Measurements from ENCODE around the gene ASZ1.
A peak's percentile ranks its signal among the peaks of the same experiment; 100 is the strongest.

ASZ1 gene

DNA sequence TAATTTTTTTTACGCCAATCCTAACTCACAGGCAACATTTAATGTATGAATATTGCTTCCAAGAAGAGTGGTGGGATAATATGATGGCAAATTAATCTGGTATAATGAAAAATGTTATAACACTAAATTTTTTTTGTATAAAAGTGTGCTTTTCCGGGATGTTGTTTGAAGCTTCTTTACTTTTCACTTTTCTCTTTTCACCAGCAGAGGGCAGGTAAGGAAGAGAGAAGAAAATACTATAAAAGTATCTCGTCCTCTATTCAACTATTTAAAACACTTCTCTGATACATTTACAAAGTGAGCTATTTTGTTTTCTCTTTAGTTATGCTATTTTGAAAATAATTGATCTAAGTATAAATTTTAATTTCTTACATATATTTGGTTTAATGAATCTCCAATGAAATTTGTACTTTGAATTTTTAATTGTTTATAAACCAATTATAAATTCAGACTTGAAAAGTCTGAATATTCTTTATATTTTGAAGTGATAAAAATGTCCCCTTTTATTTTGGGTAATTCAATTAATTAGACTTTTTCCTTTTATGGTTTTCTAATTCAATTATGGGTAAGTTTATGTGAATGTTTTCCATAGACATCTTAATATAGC lies 31.8 kb upstream of the ASZ1 start:
- TF ChIP-seq EZH2 (IDR thresholded peaks at IDR 0.05; ENCODE audit: borderline replicate concordance, low read depth, low read length, severe bottlenecking) = no peak
- peak; percentile 71 for TF ChIP-seq CTCF (IDR thresholded peaks at IDR 0.05; ENCODE audit: borderline replicate concordance, extremely low read depth, low read length, poor library complexity, severe bottlenecking)

GRCh38 chr7:117448655-117449054 lies 21.4 kb upstream of the ASZ1 start:
- Histone ChIP-seq H3K27ac (ENCODE audit: low read length) (no peak overlapping the region), H2AFZ (ENCODE audit: low read depth, low read length) (no peak overlapping the region), H4K20me1 (ENCODE audit: insufficient read depth, low read length) (no peaks in the 10 kb centered on the region), H3K9me3 (ENCODE audit: insufficient read depth, low read length, severe bottlenecking) (no peaks in the 10 kb centered on the region), H3K79me2 (ENCODE audit: insufficient read depth, low read length) (no peaks in the 10 kb centered on the region), H3K4me2 (ENCODE audit: insufficient read depth, low read length) (no peak overlapping the region), H3K36me3 (ENCODE audit: insufficient read depth, low read length) (no peaks in the 10 kb centered on the region), H3K27me3 (ENCODE audit: insufficient read depth, low read length, poor library complexity) (no peaks in the 10 kb centered on the region), H3K4me1 (ENCODE audit: insufficient read depth, low read length) (no peaks in the 10 kb centered on the region), H3K9ac (ENCODE audit: low read depth, low read length) (no peak overlapping the region), H3K4me3 (ENCODE audit: low read depth in 1 of 2, low read length in 2 of 2) (no peak overlapping the region)
- no peak for DNase-seq
- ATAC-seq (ENCODE audit: insufficient read depth, low read depth) = no peak
- no peak for TF ChIP-seq CTCF (IDR thresholded peaks at IDR 0.05; ENCODE audit: borderline replicate concordance, extremely low read depth, low read length, poor library complexity, severe bottlenecking)

More for the DNA sequence above, 31.8 kb upstream of the ASZ1 start:
- Histone ChIP-seq H3K4me3 (ENCODE audit: low read depth in 1 of 2, low read length in 2 of 2) (no peak overlapping the region), H2AFZ (ENCODE audit: low read depth, low read length) (no peak overlapping the region), H3K4me2 (ENCODE audit: insufficient read depth, low read length) (peak overlapping the region; percentile 2; the same call in 1 of the 2 replicates), H3K36me3 (ENCODE audit: insufficient read depth, low read length) (no peaks in the 10 kb centered on the region), H4K20me1 (ENCODE audit: insufficient read depth, low read length) (no peaks in the 10 kb centered on the region), H3K9me3 (ENCODE audit: insufficient read depth, low read length, severe bottlenecking) (no peaks in the 10 kb centered on the region), H3K27ac (ENCODE audit: low read length) (no peak overlapping the region), H3K27me3 (ENCODE audit: insufficient read depth, low read length, poor library complexity) (no peaks in the 10 kb centered on the region), H3K4me1 (ENCODE audit: insufficient read depth, low read length) (peaks cover 16% of the 10 kb centered on the region; the same call in 1 of the 2 replicates), H3K79me2 (ENCODE audit: insufficient read depth, low read length) (no peaks in the 10 kb centered on the region), H3K9ac (ENCODE audit: low read depth, low read length) (no peak overlapping the region)
- ATAC-seq (ENCODE audit: insufficient read depth, low read depth) (peak; percentile 81), DNase-seq (no peak)

GRCh38 chr7:117446220-117446815 lies 19.0 kb upstream of the ASZ1 start:
- no peaks in the 10 kb centered on the region for H3K27me3 ChIP-seq (ENCODE audit: insufficient read depth, low read length, poor library complexity)
- TF ChIP-seq EZH2 (IDR thresholded peaks at IDR 0.05; ENCODE audit: borderline replicate concordance, low read depth, low read length, severe bottlenecking) (no peak), CTCF (IDR thresholded peaks at IDR 0.05; ENCODE audit: borderline replicate concordance, extremely low read depth, low read length, poor library complexity, severe bottlenecking) (no peak)
- H3K9ac ChIP-seq (ENCODE audit: low read depth, low read length) = no peak overlapping the region
- H2AFZ ChIP-seq (ENCODE audit: low read depth, low read length) = no peak overlapping the region
- no peak overlapping the region for H3K4me3 ChIP-seq (ENCODE audit: low read depth in 1 of 2, low read length in 2 of 2)
- H3K9me3 ChIP-seq (ENCODE audit: insufficient read depth, low read length, severe bottlenecking) = peaks cover 5% of the 10 kb centered on the region
- DNase-seq = no peak
- no peak for ATAC-seq (ENCODE audit: insufficient read depth, low read depth)
- no peak overlapping the region for H3K4me2 ChIP-seq (ENCODE audit: insufficient read depth, low read length)
- no peaks in the 10 kb centered on the region for H3K4me1 ChIP-seq (ENCODE audit: insufficient read depth, low read length)
- no peaks in the 10 kb centered on the region for H4K20me1 ChIP-seq (ENCODE audit: insufficient read depth, low read length)
- no peaks in the 10 kb centered on the region for H3K36me3 ChIP-seq (ENCODE audit: insufficient read depth, low read length)
- no peak overlapping the region for H3K27ac ChIP-seq (ENCODE audit: low read length)
- H3K79me2 ChIP-seq (ENCODE audit: insufficient read depth, low read length) = no peaks in the 10 kb centered on the region

Data from DND-41 (cell line).